HL-60 (cell line): ENCODE measurements around the gene SIX6.

Experiments
- DNase-seq, 2 experiments: peaks; one replicate each; pipeline ENCODE4 v3.0.0-alpha.2; 2010 to 2020; ENCODE audit warnings: low read depth in 1 of 2, low spot score in 1 of 2
- H3K27ac ChIP-seq: fragments of 250-450 bp; sonication (Bioruptor Pico); replicated peaks from 2 replicates; pipeline ENCODE4 v1.5.1; 2020; ENCODE audit warnings: mild to moderate bottlenecking, moderate library complexity
- H3K27me3 ChIP-seq: fragments of 250-450 bp; sonication (Bioruptor Pico); 2 replicates; pipeline ENCODE4 v1.5.1; 2021; ENCODE audit warnings: mild to moderate bottlenecking, moderate library complexity; ENCODE audit not compliant: insufficient read depth, poor library complexity, severe bottlenecking
- H3K4me3 ChIP-seq: replicated peaks from 2 replicates; pipeline ENCODE4 v1.5.1; 2011; ENCODE audit warnings: mild to moderate bottlenecking, control low read depth, low read length; ENCODE audit not compliant: insufficient read depth
- CTCF ChIP-seq: IDR thresholded peaks from one replicate; pipeline ENCODE4 v1.5.1; 2011; ENCODE audit warnings: low read length, control low read depth, inconsistent platforms; ENCODE audit not compliant: insufficient read depth
- GABPA ChIP-seq: IDR thresholded peaks from 2 replicates; pipeline ENCODE4 v1.6.1; 2012; ENCODE audit warnings: low read depth
- POLR2AphosphoS5 ChIP-seq: IDR thresholded peaks from 2 replicates; pipeline ENCODE4 v1.6.1; 2012; ENCODE audit warnings: low read depth
- REST ChIP-seq: IDR thresholded peaks from 2 replicates; pipeline ENCODE4 v1.6.1; 2012; ENCODE audit warnings: low read depth; ENCODE audit not compliant: insufficient replicate concordance
- SPI1 ChIP-seq: IDR thresholded peaks from 2 replicates; pipeline ENCODE4 v1.6.1; 2012; ENCODE audit warnings: low read depth, mild to moderate bottlenecking, borderline replicate concordance

The SIX6 gene

GRCh38 chr14:60553808-60554207 is 44.9 kb downstream of the SIX6 start:
- Histone ChIP-seq H3K4me3 (no peak overlapping the region), H3K27ac (no peak overlapping the region), H3K27me3 (no peaks in the 10 kb centered on the region)
- TF ChIP-seq SPI1 (no peak), REST (no peak), POLR2AphosphoS5 (no peak), GABPA (no peak), CTCF (no peak)
- no peak for DNase-seq

DNA sequence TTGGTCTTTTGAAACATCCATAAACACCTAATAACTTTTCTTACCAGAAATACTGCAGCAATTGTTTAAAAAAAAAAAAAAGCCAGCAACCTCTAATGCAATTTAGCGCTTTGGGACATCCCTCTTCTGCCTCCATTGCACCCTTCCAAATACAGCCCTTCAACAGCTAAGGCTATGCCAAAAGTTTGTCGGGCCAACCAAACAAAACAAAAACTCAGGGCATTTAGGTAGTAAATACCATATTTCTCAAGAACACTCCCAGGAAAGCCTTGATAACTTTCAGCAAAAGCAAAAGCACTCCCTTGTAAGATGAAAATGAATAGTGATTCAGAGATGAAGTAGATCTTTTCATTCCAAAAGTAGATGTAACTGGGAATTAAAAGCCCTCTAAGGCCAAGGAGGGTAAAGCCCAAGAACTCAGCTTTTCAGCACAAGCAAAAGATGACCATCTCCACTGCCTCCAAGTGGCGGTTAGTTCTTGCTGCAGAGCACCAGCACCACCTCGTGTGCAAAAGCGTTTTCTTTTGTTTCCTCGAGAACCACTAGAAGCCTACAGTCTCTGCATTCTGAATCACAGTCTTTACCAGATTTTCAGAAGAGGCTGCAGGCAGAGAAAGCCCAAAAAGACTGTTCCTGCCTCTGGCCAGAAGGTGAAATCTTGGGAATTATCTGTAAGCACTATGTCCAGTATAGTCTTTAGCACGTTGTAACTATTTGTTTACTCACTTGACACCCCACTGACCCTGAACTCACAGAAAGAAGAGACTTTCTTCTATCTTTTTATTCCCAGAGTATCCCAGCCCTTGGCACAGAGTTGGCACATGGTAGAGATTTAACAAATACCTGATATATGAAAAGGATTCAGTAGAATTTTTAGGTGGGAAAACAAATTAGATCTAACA is 53.1 kb downstream of the SIX6 start:
- no peak for TF ChIP-seq GABPA
- no peak for TF ChIP-seq REST
- TF ChIP-seq CTCF, result peak; percentile 56
- Histone ChIP-seq H3K27ac (no peak overlapping the region), H3K4me3 (no peak overlapping the region), H3K27me3 (no peaks in the 10 kb centered on the region)
- DNase-seq, result peak; percentile 12 to 47
